ENCODE measurements around the gene TEX52.
"Not testable (repeated sequence)": the region's sequence is repeated elsewhere in the genome, so short reads cannot be mapped to it uniquely, and the experiment has no call there.

Gene TEX52

GRCh38 chr12:2877047-2877952, 20.5 kb upstream of the TEX52 start, which contains the start of the genes FOXM1 and RHNO1:
Gene FOXM1 (minus strand): TSS chr12:2877174. CDS start chr12:2874478, 2,696 bp downstream.
Gene RHNO1 (plus strand): TSS chr12:2877223. CDS start chr12:2885367, 8,144 bp downstream.
- no peaks in the 10 kb centered on the region for H3K36me3 ChIP-seq (replicated peaks)
- H3K4me3 ChIP-seq (ENCODE audit: low read depth, low read length), result peak within 1 kb of the TSS; percentile 92
- peak within 1 kb of the TSS; percentile 83 for H3K27ac ChIP-seq
- in situ Hi-C loops (cut with HindIII; ENCODE audit: low pct_ligation_motif_present, low sequenced_read_pairs), result no loop called here
- DNase-seq, result peak; percentile 84
- TF ChIP-seq CTCF (IDR thresholded peaks at IDR 0.05; ENCODE audit: low read depth, low read length, missing control alignments), result no peak
- H3K27me3 ChIP-seq (replicated peaks), result no peaks in the 10 kb centered on the region

- H3K27ac ChIP-seq, result peak overlapping the region; percentile 3
- DNase-seq, result no peak
- H3K4me3 ChIP-seq (ENCODE audit: low read depth, low read length), result peak overlapping the region; percentile 92
- no peaks in the 10 kb centered on the region for H3K36me3 ChIP-seq (replicated peaks)
- H3K27me3 ChIP-seq (replicated peaks), result no peaks in the 10 kb centered on the region
- no peak for TF ChIP-seq CTCF (IDR thresholded peaks at IDR 0.05; ENCODE audit: low read depth, low read length, missing control alignments)
- in situ Hi-C loops (cut with HindIII; ENCODE audit: low pct_ligation_motif_present, low sequenced_read_pairs), result no loop called here
Observed at GRCh38 chr12:2876431-2877046, 19.7 kb upstream of the TEX52 start.

- H3K4me3 ChIP-seq (ENCODE audit: low read depth, low read length); H3K27ac ChIP-seq; H3K27me3 ChIP-seq (replicated peaks); in situ Hi-C loops (cut with HindIII; ENCODE audit: low pct_ligation_motif_present, low sequenced_read_pairs); H3K36me3 ChIP-seq (replicated peaks); DNase-seq: not testable (repeated sequence)
Observed at GRCh38 chr12:2868986-2869632, 12.3 kb upstream of the TEX52 start.

- no peak overlapping the region for H3K4me3 ChIP-seq (ENCODE audit: low read depth, low read length)
- no peak for DNase-seq
- no peaks in the 10 kb centered on the region for H3K27me3 ChIP-seq (replicated peaks)
- no peak overlapping the region for H3K27ac ChIP-seq
- in situ Hi-C loops (cut with HindIII; ENCODE audit: low pct_ligation_motif_present, low sequenced_read_pairs), result no loop called here
- no peak for TF ChIP-seq CTCF (IDR thresholded peaks at IDR 0.05; ENCODE audit: low read depth, low read length, missing control alignments)
- H3K36me3 ChIP-seq (replicated peaks), result no peaks in the 10 kb centered on the region
Observed at GRCh38 chr12:2864198-2864597, 7.4 kb upstream of the TEX52 start.

GRCh38 chr12:2863402-2863801, 6.6 kb upstream of the TEX52 start:
- H3K27ac ChIP-seq; in situ Hi-C loops (cut with HindIII; ENCODE audit: low pct_ligation_motif_present, low sequenced_read_pairs); DNase-seq; H3K36me3 ChIP-seq (replicated peaks); H3K27me3 ChIP-seq (replicated peaks); H3K4me3 ChIP-seq (ENCODE audit: low read depth, low read length): not testable (repeated sequence)

GRCh38 chr12:2862876-2863275, 6.0 kb upstream of the TEX52 start:
- in situ Hi-C loops (cut with HindIII; ENCODE audit: low pct_ligation_motif_present, low sequenced_read_pairs), result no loop called here
- H3K4me3 ChIP-seq (ENCODE audit: low read depth, low read length), result no peak overlapping the region
- no peak for TF ChIP-seq CTCF (IDR thresholded peaks at IDR 0.05; ENCODE audit: low read depth, low read length, missing control alignments)
- H3K27ac ChIP-seq, result no peak overlapping the region
- H3K36me3 ChIP-seq (replicated peaks), result no peaks in the 10 kb centered on the region
- DNase-seq, result no peak
- H3K27me3 ChIP-seq (replicated peaks), result no peaks in the 10 kb centered on the region
